ENCODE data around the gene PPP6R3. TPM values are rescaled to one million over a fixed set of nuclear protein-coding genes. Genes with fewer than 3 reads are reported as not detected.

PPP6R3 gene
- total RNA-seq, 1 donor from 2014 or later, result 86.6 TPM

GRCh38 chr11:68543594-68543993, 83.0 kb downstream of the PPP6R3 start:
- peaks cover 19% of the 10 kb centered on the region for H3K4me1 Mint-ChIP-seq (ENCODE audit: unreplicated experiment)
- TF ChIP-seq, protein P1, sequence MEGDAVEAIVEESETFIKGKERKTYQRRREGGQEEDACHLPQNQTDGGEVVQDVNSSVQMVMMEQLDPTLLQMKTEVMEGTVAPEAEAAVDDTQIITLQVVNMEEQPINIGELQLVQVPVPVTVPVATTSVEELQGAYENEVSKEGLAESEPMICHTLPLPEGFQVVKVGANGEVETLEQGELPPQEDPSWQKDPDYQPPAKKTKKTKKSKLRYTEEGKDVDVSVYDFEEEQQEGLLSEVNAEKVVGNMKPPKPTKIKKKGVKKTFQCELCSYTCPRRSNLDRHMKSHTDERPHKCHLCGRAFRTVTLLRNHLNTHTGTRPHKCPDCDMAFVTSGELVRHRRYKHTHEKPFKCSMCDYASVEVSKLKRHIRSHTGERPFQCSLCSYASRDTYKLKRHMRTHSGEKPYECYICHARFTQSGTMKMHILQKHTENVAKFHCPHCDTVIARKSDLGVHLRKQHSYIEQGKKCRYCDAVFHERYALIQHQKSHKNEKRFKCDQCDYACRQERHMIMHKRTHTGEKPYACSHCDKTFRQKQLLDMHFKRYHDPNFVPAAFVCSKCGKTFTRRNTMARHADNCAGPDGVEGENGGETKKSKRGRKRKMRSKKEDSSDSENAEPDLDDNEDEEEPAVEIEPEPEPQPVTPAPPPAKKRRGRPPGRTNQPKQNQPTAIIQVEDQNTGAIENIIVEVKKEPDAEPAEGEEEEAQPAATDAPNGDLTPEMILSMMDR (IDR thresholded peaks at IDR 0.05), result no peak
- no peaks in the 10 kb centered on the region for H3K9me3 Mint-ChIP-seq (ENCODE audit: unreplicated experiment)
- no peaks in the 10 kb centered on the region for H3K27me3 Mint-ChIP-seq (ENCODE audit: unreplicated experiment)
- H3K4me3 Mint-ChIP-seq (ENCODE audit: unreplicated experiment), result no peak overlapping the region
- H3K27ac Mint-ChIP-seq (ENCODE audit: unreplicated experiment), result no peak overlapping the region
- DNase-seq (ENCODE audit: extremely low spot score, unreplicated experiment), result no peak
- peaks cover 53% of the 10 kb centered on the region for H3K36me3 Mint-ChIP-seq (ENCODE audit: unreplicated experiment)

GRCh38 chr11:68545347-68545746, 84.8 kb downstream of the PPP6R3 start:
- Mint-ChIP-seq H3K4me3 (ENCODE audit: unreplicated experiment) (no peak overlapping the region), H3K4me1 (ENCODE audit: unreplicated experiment) (peaks cover 29% of the 10 kb centered on the region), H3K27me3 (ENCODE audit: unreplicated experiment) (no peaks in the 10 kb centered on the region), H3K9me3 (ENCODE audit: unreplicated experiment) (no peaks in the 10 kb centered on the region), H3K27ac (ENCODE audit: unreplicated experiment) (no peak overlapping the region), H3K36me3 (ENCODE audit: unreplicated experiment) (peaks cover 49% of the 10 kb centered on the region)
- DNase-seq (ENCODE audit: extremely low spot score, unreplicated experiment), result no peak
- TF ChIP-seq, protein P1 (IDR thresholded peaks at IDR 0.05), result no peak

GRCh38 chr11:68545796-68546195, 85.2 kb downstream of the PPP6R3 start:
- TF ChIP-seq, protein P1 (IDR thresholded peaks at IDR 0.05), result no peak
- H3K4me1 Mint-ChIP-seq (ENCODE audit: unreplicated experiment), result peaks cover 33% of the 10 kb centered on the region
- peaks cover 51% of the 10 kb centered on the region for H3K36me3 Mint-ChIP-seq (ENCODE audit: unreplicated experiment)
- no peak overlapping the region for H3K27ac Mint-ChIP-seq (ENCODE audit: unreplicated experiment)
- no peaks in the 10 kb centered on the region for H3K9me3 Mint-ChIP-seq (ENCODE audit: unreplicated experiment)
- no peak for DNase-seq (ENCODE audit: extremely low spot score, unreplicated experiment)
- no peak overlapping the region for H3K4me3 Mint-ChIP-seq (ENCODE audit: unreplicated experiment)
- H3K27me3 Mint-ChIP-seq (ENCODE audit: unreplicated experiment), result no peaks in the 10 kb centered on the region

GRCh38 chr11:68546555-68546954, 86.0 kb downstream of the PPP6R3 start:
- Mint-ChIP-seq H3K27ac (ENCODE audit: unreplicated experiment) (no peak overlapping the region), H3K4me3 (ENCODE audit: unreplicated experiment) (no peak overlapping the region), H3K27me3 (ENCODE audit: unreplicated experiment) (no peaks in the 10 kb centered on the region), H3K36me3 (ENCODE audit: unreplicated experiment) (peaks cover 50% of the 10 kb centered on the region), H3K4me1 (ENCODE audit: unreplicated experiment) (peaks cover 29% of the 10 kb centered on the region), H3K9me3 (ENCODE audit: unreplicated experiment) (no peaks in the 10 kb centered on the region)
- no peak for DNase-seq (ENCODE audit: extremely low spot score, unreplicated experiment)
- TF ChIP-seq, protein P1 (IDR thresholded peaks at IDR 0.05), result no peak

DNA sequence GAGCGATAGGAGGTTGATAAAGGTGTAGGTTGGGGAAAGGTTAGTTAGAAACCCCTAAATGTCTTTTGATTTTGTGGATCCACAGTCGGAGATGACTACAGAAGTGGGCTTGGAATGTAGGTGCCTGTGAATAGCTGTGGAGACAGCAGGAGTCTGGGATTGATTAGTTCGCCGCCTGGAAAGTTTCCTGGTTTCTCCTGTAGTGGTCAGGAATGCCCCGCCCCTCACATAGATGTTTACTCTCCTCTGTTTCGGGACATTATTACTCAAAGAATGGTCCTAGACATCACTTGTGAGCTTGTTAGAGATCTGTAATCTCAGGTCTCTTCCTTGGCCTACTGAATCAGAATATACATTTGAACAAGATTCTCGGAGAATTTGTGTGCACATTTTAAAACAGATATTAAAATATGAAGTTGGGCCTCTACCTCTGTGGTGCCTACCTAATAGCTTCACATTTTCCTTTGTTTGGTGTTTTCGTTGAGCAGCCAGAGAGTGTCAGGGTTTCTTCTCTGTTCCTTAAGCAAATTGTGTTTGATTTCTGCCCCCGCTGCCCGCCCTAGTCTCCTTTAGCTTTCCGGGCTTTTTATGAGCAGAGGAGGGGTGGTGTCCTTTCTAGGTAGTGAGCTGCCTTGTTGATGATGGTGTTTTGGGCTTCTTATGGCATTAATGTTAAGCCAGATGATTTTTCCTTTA, 89.4 kb downstream of the PPP6R3 start:
- Mint-ChIP-seq H3K27me3 (ENCODE audit: unreplicated experiment) (no peaks in the 10 kb centered on the region), H3K4me1 (ENCODE audit: unreplicated experiment) (peaks cover 17% of the 10 kb centered on the region), H3K36me3 (ENCODE audit: unreplicated experiment) (peaks cover 48% of the 10 kb centered on the region), H3K27ac (ENCODE audit: unreplicated experiment) (no peak overlapping the region), H3K4me3 (ENCODE audit: unreplicated experiment) (no peak overlapping the region), H3K9me3 (ENCODE audit: unreplicated experiment) (no peaks in the 10 kb centered on the region)
- no peak for DNase-seq (ENCODE audit: extremely low spot score, unreplicated experiment)
- TF ChIP-seq, protein P1 (IDR thresholded peaks at IDR 0.05), result no peak
